ENCODE results near the gene SELENON.

- TF ChIP-seq CTCF (IDR thresholded peaks at IDR 0.05; ENCODE audit: low read depth, low read length) (no peak), POLR2A (IDR thresholded peaks at IDR 0.05; ENCODE audit: extremely low read depth, insufficient read length) (no peak), MYC (IDR thresholded peaks at IDR 0.05; ENCODE audit: low read depth, low read length) (no peak), MAX (IDR thresholded peaks at IDR 0.05; ENCODE audit: low read depth, low read length) (no peak)
These were observed 39.8 kb upstream of the SELENON start for GRCh38 chr1:25760122-25760719.

Data from NB4 (cell line).